Panc1 (cell line): Measurements from ENCODE around the gene ADARB1. TPM values are rescaled to one million over a fixed set of nuclear protein-coding genes. Genes with fewer than 3 reads are reported as not detected.

Experiments used
- ATAC-seq: fragments of 200-7000 bp; cut with Tn5 transposase; 2 replicates; pipeline ENCODE4 v1.9.1; 2020; ENCODE audit warnings: mild to moderate bottlenecking, moderate library complexity
- BruUV-seq: library from RNA; stranded (reverse); fragments of 400-500 nt; replicated peaks from 2 replicates; lab custom pipeline; 2021; lab: Mats Ljungman, UMichigan
- CTCF ChIA-PET: fragments of 300-600 bp; sonication (Branson Sonifier 250); formaldehyde crosslinking; loops from one replicate; lab custom pipeline; 2022; ENCODE audit warnings: antibody characterized with exemption; lab: Charles Lee
- POLR2A ChIA-PET: fragments of 300-600 bp; sonication (Branson Sonifier 250); formaldehyde crosslinking; loops from one replicate; lab custom pipeline; 2022; ENCODE audit warnings: antibody characterized with exemption; lab: Charles Lee
- DNase-seq: peaks from one replicate; pipeline ENCODE4 v3.0.0-alpha.2; 2010; ENCODE audit warnings: low read depth, low spot score
- H3K27ac ChIP-seq: 2 replicates; pipeline ENCODE4 v1.5.1; 2011; ENCODE audit warnings: mild to moderate bottlenecking, low read length, inconsistent platforms
- H3K27me3 ChIP-seq: fragments of 200-500 bp; sonication (Bioruptor generic); 2 replicates; pipeline ENCODE4 v1.6.0; 2014; ENCODE audit warnings: low read length, inconsistent platforms; ENCODE audit not compliant: control insufficient read depth, insufficient read depth
- H3K36me3 ChIP-seq: fragments of 200-500 bp; sonication (Bioruptor generic); 2 replicates; pipeline ENCODE4 v1.5.1; 2014; ENCODE audit warnings: inconsistent platforms, mild to moderate bottlenecking, low read length, moderate library complexity; ENCODE audit not compliant: control insufficient read depth, insufficient read depth
- H3K4me1 ChIP-seq: 2 replicates; pipeline ENCODE4 v1.5.1; 2011; ENCODE audit warnings: inconsistent platforms, mild to moderate bottlenecking, low read length, moderate library complexity; ENCODE audit not compliant: control insufficient read depth, insufficient read depth
- H3K4me3 ChIP-seq, 2 experiments: 2 replicates each; pipeline ENCODE4 v1.5.1; 2011 to 2012; ENCODE audit warnings: low read depth in 2 of 2, low read length in 2 of 2, mild to moderate bottlenecking in 2 of 2, inconsistent platforms in 1 of 2, moderate library complexity in 1 of 2
- H3K9me3 ChIP-seq: fragments of 200-500 bp; sonication (Bioruptor generic); 2 replicates; pipeline ENCODE4 v1.5.1; 2014; ENCODE audit warnings: low read depth, mild to moderate bottlenecking, inconsistent platforms, low read length, moderate library complexity; ENCODE audit not compliant: control insufficient read depth, insufficient read depth
- CTCF ChIP-seq: fragments of 450-650 bp; IDR thresholded peaks from 2 replicates; pipeline ENCODE4 v1.5.1; 2017; ENCODE audit warnings: mild to moderate bottlenecking
- POLR2AphosphoS5 ChIP-seq: IDR thresholded peaks from 2 replicates; pipeline ENCODE4 v1.6.1; 2012; ENCODE audit warnings: mild to moderate bottlenecking, low read depth, low read length, moderate library complexity
- SIN3A ChIP-seq: IDR thresholded peaks from 2 replicates; pipeline ENCODE4 v1.6.1; 2012; ENCODE audit warnings: low read depth, mild to moderate bottlenecking, low read length, moderate library complexity, borderline replicate concordance; ENCODE audit not compliant: insufficient read depth
- TCF7L2 ChIP-seq: IDR thresholded peaks from 2 replicates; pipeline ENCODE4 v1.6.1; 2011; ENCODE audit warnings: mild to moderate bottlenecking, low read depth, low read length, inconsistent platforms
- in situ Hi-C: cut with HindIII; loops from 2 replicates; pipeline ENCODE4 v1.10.0; 2016; ENCODE audit warnings: low sequenced_read_pairs, low pct_unique_long_range_greater_than_20kb
- intact Hi-C: fragments of 100-400 bp; cut with micrococcal nuclease; formaldehyde crosslinking; loops from one replicate; pipeline ENCODE4 v1.10.0; 2022; ENCODE audit not compliant: unreplicated experiment
- total RNA-seq: library from RNA; stranded (reverse); gene quantifications from one replicate; pipeline ENCODE4 v1.2.1, GENCODE V29; 2021; ENCODE audit not compliant: unreplicated experiment
- TF ChIP-seq, protein P1 (sequence below), 2 experiments: IDR thresholded peaks; 2 replicates each; pipeline ENCODE4 v1.6.1; 2011 to 2012; ENCODE audit warnings: low read depth in 2 of 2, control low read depth in 1 of 2, low read length in 1 of 2, mild to moderate bottlenecking in 1 of 2, moderate library complexity in 1 of 2; ENCODE audit not compliant: insufficient read depth in 1 of 2

Gene ADARB1
- total RNA-seq, 1 experiment from 2014 or later, result 15.0 TPM

GRCh38 chr21:45176141-45176540, 101.8 kb downstream of the ADARB1 start:
- ChIA-PET POLR2A (no interaction called here), CTCF (no interaction called here)
- TF ChIP-seq, protein P1, sequence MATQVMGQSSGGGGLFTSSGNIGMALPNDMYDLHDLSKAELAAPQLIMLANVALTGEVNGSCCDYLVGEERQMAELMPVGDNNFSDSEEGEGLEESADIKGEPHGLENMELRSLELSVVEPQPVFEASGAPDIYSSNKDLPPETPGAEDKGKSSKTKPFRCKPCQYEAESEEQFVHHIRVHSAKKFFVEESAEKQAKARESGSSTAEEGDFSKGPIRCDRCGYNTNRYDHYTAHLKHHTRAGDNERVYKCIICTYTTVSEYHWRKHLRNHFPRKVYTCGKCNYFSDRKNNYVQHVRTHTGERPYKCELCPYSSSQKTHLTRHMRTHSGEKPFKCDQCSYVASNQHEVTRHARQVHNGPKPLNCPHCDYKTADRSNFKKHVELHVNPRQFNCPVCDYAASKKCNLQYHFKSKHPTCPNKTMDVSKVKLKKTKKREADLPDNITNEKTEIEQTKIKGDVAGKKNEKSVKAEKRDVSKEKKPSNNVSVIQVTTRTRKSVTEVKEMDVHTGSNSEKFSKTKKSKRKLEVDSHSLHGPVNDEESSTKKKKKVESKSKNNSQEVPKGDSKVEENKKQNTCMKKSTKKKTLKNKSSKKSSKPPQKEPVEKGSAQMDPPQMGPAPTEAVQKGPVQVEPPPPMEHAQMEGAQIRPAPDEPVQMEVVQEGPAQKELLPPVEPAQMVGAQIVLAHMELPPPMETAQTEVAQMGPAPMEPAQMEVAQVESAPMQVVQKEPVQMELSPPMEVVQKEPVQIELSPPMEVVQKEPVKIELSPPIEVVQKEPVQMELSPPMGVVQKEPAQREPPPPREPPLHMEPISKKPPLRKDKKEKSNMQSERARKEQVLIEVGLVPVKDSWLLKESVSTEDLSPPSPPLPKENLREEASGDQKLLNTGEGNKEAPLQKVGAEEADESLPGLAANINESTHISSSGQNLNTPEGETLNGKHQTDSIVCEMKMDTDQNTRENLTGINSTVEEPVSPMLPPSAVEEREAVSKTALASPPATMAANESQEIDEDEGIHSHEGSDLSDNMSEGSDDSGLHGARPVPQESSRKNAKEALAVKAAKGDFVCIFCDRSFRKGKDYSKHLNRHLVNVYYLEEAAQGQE (IDR thresholded peaks at IDR 0.05; ENCODE audit: insufficient read depth in 1 of 2, low read depth in 2 of 2, low read length in 1 of 2), result no peak
- TF ChIP-seq POLR2AphosphoS5, result no peak
- TF ChIP-seq SIN3A, result no peak
- TF ChIP-seq TCF7L2, result no peak
- no peak for TF ChIP-seq CTCF
- intact Hi-C loops, result no loop called here
- in situ Hi-C loops, result no loop called here
- H3K36me3 ChIP-seq, result no peaks in the 10 kb centered on the region
- H3K4me1 ChIP-seq, result no peaks in the 10 kb centered on the region
- H3K9me3 ChIP-seq, result no peaks in the 10 kb centered on the region
- no peak overlapping the region for H3K27ac ChIP-seq
- DNase-seq, result no peak
- H3K4me3 ChIP-seq, result no peak overlapping the region
- BruUV-seq, result no TSS peak
- H3K27me3 ChIP-seq, result no peaks in the 10 kb centered on the region
- no peak for ATAC-seq

DNA sequence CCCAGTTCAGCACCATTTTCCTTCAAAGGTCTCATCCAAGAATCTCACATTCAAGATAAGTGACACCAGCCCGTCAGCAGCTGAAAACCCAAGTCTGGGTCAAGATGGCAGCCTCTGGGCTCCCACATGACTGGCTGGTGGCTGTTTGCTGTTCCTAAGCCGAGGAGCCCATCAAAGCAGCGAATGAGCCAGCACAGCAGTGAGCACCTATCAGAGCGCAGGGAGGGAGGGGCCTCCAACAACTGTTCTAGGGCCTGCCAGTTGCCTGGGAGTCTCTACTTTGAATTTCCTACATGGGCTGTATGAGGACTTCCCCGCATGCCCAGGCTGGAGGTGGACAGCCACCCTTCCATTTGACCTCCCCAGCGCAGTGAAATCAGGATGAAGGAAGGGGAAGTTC, 102.7 kb downstream of the ADARB1 start:
- in situ Hi-C loops, result no loop called here
- H3K4me3 ChIP-seq, result no peak overlapping the region
- TF ChIP-seq POLR2AphosphoS5 (no peak), SIN3A (no peak), TCF7L2 (no peak), CTCF (no peak)
- TF ChIP-seq, protein P1 (IDR thresholded peaks at IDR 0.05; ENCODE audit: insufficient read depth in 1 of 2, low read depth in 2 of 2, low read length in 1 of 2), result no peak
- intact Hi-C loops, result no loop called here
- no peaks in the 10 kb centered on the region for H3K4me1 ChIP-seq
- no peak for DNase-seq
- BruUV-seq, result no TSS peak
- no peaks in the 10 kb centered on the region for H3K36me3 ChIP-seq
- H3K27ac ChIP-seq, result no peak overlapping the region
- ChIA-PET POLR2A (no interaction called here), CTCF (no interaction called here)
- no peaks in the 10 kb centered on the region for H3K27me3 ChIP-seq
- no peaks in the 10 kb centered on the region for H3K9me3 ChIP-seq
- ATAC-seq, result no peak
